ENCODE measurements around the gene RPS18. TPM values are rescaled to one million over a fixed set of nuclear protein-coding genes. Genes with fewer than 3 reads are reported as not detected.

The RPS18 gene
- total and polyA plus RNA-seq, 2 of the 13 experiments (the other 11 are each of a cell fraction or from before 2014, with no cell fraction given): 3,896 to 5,806 TPM

GRCh38 chr6:33247977-33248642 is 23.8 kb upstream of the RPS18 start (continued):
- TF ChIP-seq PREB (CRISPR knock-in tag; IDR thresholded peaks at IDR 0.05): no peak
- TF ChIP-seq ZNF569 (CRISPR knock-in tag; IDR thresholded peaks at IDR 0.05; ENCODE audit: borderline replicate concordance): no peak
- no peak for TF ChIP-seq KAT7 (CRISPR knock-in tag; IDR thresholded peaks at IDR 0.05; ENCODE audit: borderline replicate concordance)
- no peak for TF ChIP-seq ZNF646 (CRISPR knock-in tag; IDR thresholded peaks at IDR 0.05)
- TF ChIP-seq HBP1 (CRISPR knock-in tag; IDR thresholded peaks at IDR 0.05; ENCODE audit: low read depth): peak; percentile 51; the same call in 1 of the 2 replicates
- TF ChIP-seq ZBTB2 (CRISPR knock-in tag; IDR thresholded peaks at IDR 0.05; ENCODE audit: low read depth): no peak
- TF ChIP-seq ZNF354B (CRISPR knock-in tag; IDR thresholded peaks at IDR 0.05): no peak
- peak; percentile 94 for TF ChIP-seq THRA (CRISPR knock-in tag; IDR thresholded peaks at IDR 0.05; ENCODE audit: borderline replicate concordance)
- TF ChIP-seq ZFP36L2 (CRISPR knock-in tag; IDR thresholded peaks at IDR 0.05): 0 out of 2 replicates have a peak, but pooled peaks have one; percentile 33
- TF ChIP-seq MED13 (CRISPR knock-in tag; IDR thresholded peaks at IDR 0.05): no peak
- no peak for TF ChIP-seq ATF7 (IDR thresholded peaks at IDR 0.05)
- no peak for TF ChIP-seq ATF7 (CRISPR knock-in tag; IDR thresholded peaks at IDR 0.05)
- TF ChIP-seq ZNF652 (CRISPR knock-in tag; IDR thresholded peaks at IDR 0.05; ENCODE audit: borderline replicate concordance, low read depth): no peak
- TF ChIP-seq MBNL3 (CRISPR knock-in tag; conservative IDR thresholded peaks at IDR 0.05): no peak
- TF ChIP-seq SALL1 (CRISPR knock-in tag; IDR thresholded peaks at IDR 0.05): peak; percentile 65
- no peak for TF ChIP-seq HMG20B (CRISPR knock-in tag; conservative IDR thresholded peaks at IDR 0.05)

Data from HepG2 (cell line).